HCT116 (cell line): ENCODE measurements around the gene NAALADL2. TPM values are rescaled to one million over a fixed set of nuclear protein-coding genes. Genes with fewer than 3 reads are reported as not detected.

Source experiments
- ATAC-seq: fragments of 200-7000 bp; cut with Tn5 transposase; 2 replicates; pipeline ENCODE4 v1.9.1; 2020; ENCODE audit warnings: mild to moderate bottlenecking, moderate library complexity
- BruUV-seq: library from RNA; stranded (reverse); fragments of 400-500 nt; replicated peaks from 2 replicates; lab custom pipeline; 2021; lab: Mats Ljungman, UMichigan
- CTCF ChIA-PET: fragments of 300-600 bp; sonication (Branson Sonifier 250); formaldehyde crosslinking; loops from one replicate; lab custom pipeline; 2021; ENCODE audit warnings: antibody characterized with exemption; lab: Charles Lee
- POLR2A ChIA-PET: fragments of 300-600, 350-600 bp; sonication (Branson Sonifier 250); formaldehyde crosslinking; loops from one replicate; lab custom pipeline; 2021; ENCODE audit warnings: antibody characterized with exemption; lab: Charles Lee
- RAD21 ChIA-PET, 2 experiments: fragments of 300-600 bp; sonication (Branson Sonifier 250); formaldehyde crosslinking; loops; one replicate each; lab custom pipeline; 2023; ENCODE audit warnings: low total read pairs in 2 of 2; ENCODE audit not compliant: uncharacterized antibody in 2 of 2, unreplicated experiment in 2 of 2, low non-redundant PET in 1 of 2; lab: Charles Lee
- DNase-seq: peaks from one replicate; pipeline ENCODE4 v3.0.0-alpha.2; 2010; ENCODE audit warnings: low read depth, low spot score
- H2AFZ ChIP-seq: fragments of 200-600 bp; shearing (Covaris generic), sonication (generic); 2 replicates; pipeline ENCODE4 v1.6.1; 2017; ENCODE audit warnings: low read depth, mixed run types, mixed read lengths, antibody characterized with exemption, low read length; ENCODE audit not compliant: poor library complexity, severe bottlenecking
- H3K27ac ChIP-seq: 2 replicates; pipeline ENCODE4 v1.5.1; 2012; ENCODE audit warnings: low read depth, low read length
- H3K27me3 ChIP-seq: fragments of 200-600 bp; sonication (generic); 2 replicates; pipeline ENCODE4 v1.6.1; 2016; ENCODE audit warnings: mixed run types, low read length, mixed read lengths; ENCODE audit not compliant: insufficient read depth
- H3K36me3 ChIP-seq, 2 experiments: fragments of 200-500 bp in 1 of 2; fragments of 200-600 bp in 1 of 2; sonication (Bioruptor generic) in 1 of 2; sonication (generic) in 1 of 2; 2 replicates each; pipeline versions ENCODE4 v1.5.1 to v1.6.1; 2014 to 2016; ENCODE audit warnings: low read length in 2 of 2, inconsistent platforms in 1 of 2, mixed read lengths in 1 of 2, mixed run types in 1 of 2; ENCODE audit not compliant: insufficient read depth in 2 of 2, control insufficient read depth in 1 of 2
- H3K4me1 ChIP-seq, 2 experiments: fragments of 200-600 bp in 1 of 2; sonication (generic) in 1 of 2; 2 replicates each; pipeline versions ENCODE4 v1.5.1 to v1.6.1; 2012 to 2017; ENCODE audit warnings: low read length in 2 of 2, inconsistent platforms in 1 of 2, mild to moderate bottlenecking in 1 of 2, mixed read lengths in 1 of 2, mixed run types in 1 of 2, moderate library complexity in 1 of 2; ENCODE audit not compliant: insufficient read depth in 2 of 2, control insufficient read depth in 1 of 2
- H3K4me2 ChIP-seq: fragments of 200-600 bp; sonication (generic); 2 replicates; pipeline ENCODE4 v1.6.1; 2017; ENCODE audit warnings: mixed run types, low read length, mixed read lengths
- H3K4me3 ChIP-seq, 2 experiments: fragments of 200-600 bp in 1 of 2; sonication (generic) in 1 of 2; replicated peaks in 1 of 2; 2 replicates each; pipeline ENCODE4 v1.5.1; 2011 to 2016; ENCODE audit warnings: low read length in 2 of 2, control low read depth in 1 of 2, low read depth in 1 of 2, mild to moderate bottlenecking in 1 of 2, mixed read lengths in 1 of 2, mixed run types in 1 of 2
- H3K79me2 ChIP-seq: fragments of 200-600 bp; sonication (generic); 2 replicates; pipeline ENCODE4 v1.6.1; 2017; ENCODE audit warnings: mild to moderate bottlenecking, mixed run types, low read length, moderate library complexity, mixed read lengths; ENCODE audit not compliant: insufficient read depth
- H3K9ac ChIP-seq: fragments of 200-600 bp; sonication (generic); 2 replicates; pipeline ENCODE4 v1.6.1; 2016; ENCODE audit warnings: low read length, mixed read lengths
- H3K9me2 ChIP-seq: fragments of 200-600 bp; sonication (generic), shearing (Covaris generic); 2 replicates; pipeline ENCODE4 v1.6.1; 2017; ENCODE audit warnings: mixed run types, mild to moderate bottlenecking, moderate library complexity; ENCODE audit not compliant: insufficient read depth
- H3K9me3 ChIP-seq, 2 experiments: fragments of 200-500 bp in 1 of 2; fragments of 200-600 bp in 1 of 2; sonication (Bioruptor generic) in 1 of 2; sonication (generic) in 1 of 2; 2 replicates each; pipeline ENCODE4 v1.6.1; 2014 to 2017; ENCODE audit warnings: low read length in 2 of 2, mixed read lengths in 2 of 2, inconsistent platforms in 1 of 2, low read depth in 1 of 2, mild to moderate bottlenecking in 1 of 2, mixed run types in 1 of 2, moderate library complexity in 1 of 2; ENCODE audit not compliant: control insufficient read depth in 1 of 2, insufficient read depth in 1 of 2
- H4K20me1 ChIP-seq: fragments of 200-600 bp; sonication (generic), shearing (Covaris generic); 2 replicates; pipeline ENCODE4 v1.6.1; 2017; ENCODE audit warnings: mixed run types, mild to moderate bottlenecking, moderate library complexity; ENCODE audit not compliant: insufficient read depth
- CBX3 ChIP-seq: IDR thresholded peaks from 2 replicates; pipeline ENCODE4 v1.6.1; 2012; ENCODE audit warnings: low read depth
- CEBPB ChIP-seq: IDR thresholded peaks from 2 replicates; pipeline ENCODE4 v1.6.1; 2012; ENCODE audit warnings: low read depth
- CTCF ChIP-seq, 3 experiments: fragments of 200-600 bp in 1 of 3; sonication (generic) in 1 of 3; IDR thresholded peaks in 2 of 3; conservative IDR thresholded peaks in 1 of 3; 2 replicates each; pipeline ENCODE4 v1.5.1; 2012 to 2017; ENCODE audit warnings: low read depth in 2 of 3, low read length in 2 of 3, antibody characterized with exemption in 1 of 3, borderline replicate concordance in 1 of 3, control low read depth in 1 of 3, mild to moderate bottlenecking in 1 of 3, mixed read lengths in 1 of 3, mixed run types in 1 of 3, moderate library complexity in 1 of 3; ENCODE audit not compliant: insufficient read depth in 1 of 3
- EGR1 ChIP-seq: IDR thresholded peaks from 2 replicates; pipeline ENCODE4 v1.6.1; 2012; ENCODE audit warnings: low read depth
- ELF1 ChIP-seq: IDR thresholded peaks from 2 replicates; pipeline ENCODE4 v1.6.1; 2012; ENCODE audit warnings: low read depth, borderline replicate concordance
- EZH2 ChIP-seq: fragments of 200-600 bp; sonication (generic); IDR thresholded peaks from 2 replicates; pipeline ENCODE4 v1.6.1; 2017; ENCODE audit warnings: antibody characterized with exemption, mixed run types
- EZH2phosphoT487 ChIP-seq: fragments of 200-600 bp; IDR thresholded peaks from 2 replicates; pipeline ENCODE4 v1.6.1; 2018; ENCODE audit warnings: antibody characterized with exemption, borderline replicate concordance
- FOSL1 ChIP-seq: IDR thresholded peaks from 2 replicates; pipeline ENCODE4 v1.6.1; 2012; ENCODE audit warnings: low read depth
- JUND ChIP-seq: IDR thresholded peaks from 2 replicates; pipeline ENCODE4 v1.6.1; 2012
- POLR2A ChIP-seq: IDR thresholded peaks from 2 replicates; pipeline ENCODE4 v1.7.0; 2011; ENCODE audit warnings: borderline replicate concordance; ENCODE audit not compliant: insufficient read depth, insufficient read length; ENCODE audit errors: extremely low read depth
- POLR2AphosphoS5 ChIP-seq: IDR thresholded peaks from 2 replicates; pipeline ENCODE4 v1.6.1; 2011; ENCODE audit warnings: mild to moderate bottlenecking, low read depth, low read length, moderate library complexity
- RAD21 ChIP-seq: IDR thresholded peaks from 2 replicates; pipeline ENCODE4 v1.6.1; 2012; ENCODE audit warnings: low read depth, mild to moderate bottlenecking
- REST ChIP-seq: IDR thresholded peaks from 2 replicates; pipeline ENCODE4 v1.6.1; 2012; ENCODE audit warnings: low read depth
- SIN3A ChIP-seq: IDR thresholded peaks from 2 replicates; pipeline ENCODE4 v1.6.1; 2012; ENCODE audit warnings: low read depth
- SRF ChIP-seq: IDR thresholded peaks from 2 replicates; pipeline ENCODE4 v1.6.1; 2012; ENCODE audit warnings: low read depth
- TCF7L2 ChIP-seq: IDR thresholded peaks from 2 replicates; pipeline ENCODE4 v1.7.0; 2011; ENCODE audit warnings: borderline replicate concordance, inconsistent platforms; ENCODE audit not compliant: insufficient read depth, insufficient read length; ENCODE audit errors: extremely low read depth
- ZNF274 ChIP-seq: fragments of 200-500 bp; sonication (Bioruptor generic); IDR thresholded peaks from 2 replicates; pipeline ENCODE4 v1.6.1; 2014; ENCODE audit warnings: mild to moderate bottlenecking, low read depth, low read length, inconsistent platforms
- intact Hi-C: fragments of 100-400 bp; cut with micrococcal nuclease; formaldehyde crosslinking; loops from 2 replicates; pipeline ENCODE4 v1.10.0; 2022
- total RNA-seq: library from RNA; stranded (reverse); gene quantifications from one replicate; pipeline ENCODE4 v1.2.1, GENCODE V29; 2021; ENCODE audit not compliant: unreplicated experiment
- TF ChIP-seq, protein P1 (sequence below): IDR thresholded peaks from 2 replicates; pipeline ENCODE4 v1.6.1; 2012
- TF ChIP-seq, protein P2 (sequence below): IDR thresholded peaks from 2 replicates; pipeline ENCODE4 v1.6.1; 2012

The NAALADL2 gene
- total RNA-seq, 1 experiment from 2014 or later: 2.9 TPM

GRCh38 chr3:175039875-175040274 lies 180.7 kb downstream of the NAALADL2 start:
- CTCF ChIA-PET: no interaction called here
- no peak overlapping the region for H3K9ac ChIP-seq
- H3K27ac ChIP-seq: no peak overlapping the region
- no peaks in the 10 kb centered on the region for H3K27me3 ChIP-seq
- no peak overlapping the region for H3K4me3 ChIP-seq
- intact Hi-C loops: no loop called here
- H4K20me1 ChIP-seq: no peaks in the 10 kb centered on the region
- no peak for ATAC-seq
- no peak for DNase-seq
- H3K36me3 ChIP-seq: no peaks in the 10 kb centered on the region
- no peak for TF ChIP-seq SIN3A
- TF ChIP-seq FOSL1: no peak
- TF ChIP-seq, protein P1, sequence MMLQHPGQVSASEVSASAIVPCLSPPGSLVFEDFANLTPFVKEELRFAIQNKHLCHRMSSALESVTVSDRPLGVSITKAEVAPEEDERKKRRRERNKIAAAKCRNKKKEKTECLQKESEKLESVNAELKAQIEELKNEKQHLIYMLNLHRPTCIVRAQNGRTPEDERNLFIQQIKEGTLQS: no peak
- TF ChIP-seq CEBPB: no peak
- no peak for TF ChIP-seq CTCF (IDR thresholded peaks at IDR 0.05 in 2 of 3, conservative IDR thresholded peaks at IDR 0.05 in 1 of 3; ENCODE audit: borderline replicate concordance in 1 of 3, insufficient read depth in 1 of 3, low read depth in 2 of 3, low read length in 2 of 3)
- no peak for TF ChIP-seq POLR2AphosphoS5
- TF ChIP-seq TCF7L2: no peak
- TF ChIP-seq EZH2: no peak
- TF ChIP-seq EZH2phosphoT487: no peak
- TF ChIP-seq SRF: no peak
- TF ChIP-seq JUND: no peak
- TF ChIP-seq EGR1: no peak
- TF ChIP-seq, protein P2, sequence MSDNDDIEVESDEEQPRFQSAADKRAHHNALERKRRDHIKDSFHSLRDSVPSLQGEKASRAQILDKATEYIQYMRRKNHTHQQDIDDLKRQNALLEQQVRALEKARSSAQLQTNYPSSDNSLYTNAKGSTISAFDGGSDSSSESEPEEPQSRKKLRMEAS: no peak
- no peak for TF ChIP-seq ELF1
- no peak for TF ChIP-seq POLR2A
- TF ChIP-seq REST: no peak
- TF ChIP-seq ZNF274: no peak
- no peak for TF ChIP-seq CBX3
- no peak for TF ChIP-seq RAD21
- H3K79me2 ChIP-seq: no peaks in the 10 kb centered on the region
- no peak overlapping the region for H3K4me2 ChIP-seq
- H3K9me2 ChIP-seq: no peaks in the 10 kb centered on the region
- POLR2A ChIA-PET: no interaction called here
- no peak overlapping the region for H2AFZ ChIP-seq
- RAD21 ChIA-PET: no interaction called here
- no TSS peak for BruUV-seq
- H3K4me1 ChIP-seq: no peaks in the 10 kb centered on the region
- no peaks in the 10 kb centered on the region for H3K9me3 ChIP-seq
